CD4-positive, alpha-beta T cell treated with Interleukin-10 for 1 hour (primary cell): Measurements from ENCODE around the gene IST1.

Experiments
- DNase-seq: peaks from one replicate; pipeline ENCODE4 v3.0.0-alpha.2; 2020

Gene IST1

DNA sequence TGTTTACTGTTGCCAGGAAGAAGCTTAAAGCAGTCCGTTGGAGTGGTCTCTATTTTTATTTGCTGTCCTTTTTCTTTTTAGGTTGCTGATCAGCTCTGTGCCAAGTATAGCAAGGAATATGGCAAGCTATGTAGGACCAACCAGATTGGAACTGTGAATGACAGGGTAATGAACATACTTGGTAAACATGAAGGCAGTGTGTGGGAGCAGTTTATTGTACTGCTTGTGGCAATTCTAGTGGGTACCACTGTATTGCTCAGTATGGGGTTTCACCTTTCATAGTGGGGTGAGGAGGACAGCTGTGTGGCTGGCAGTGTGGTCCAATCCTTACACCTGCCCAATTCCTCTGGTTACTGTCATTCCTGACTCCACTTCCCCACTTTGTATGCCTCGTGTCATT is 25.3 kb downstream of the IST1 start:
- DNase-seq: no peak

DNA sequence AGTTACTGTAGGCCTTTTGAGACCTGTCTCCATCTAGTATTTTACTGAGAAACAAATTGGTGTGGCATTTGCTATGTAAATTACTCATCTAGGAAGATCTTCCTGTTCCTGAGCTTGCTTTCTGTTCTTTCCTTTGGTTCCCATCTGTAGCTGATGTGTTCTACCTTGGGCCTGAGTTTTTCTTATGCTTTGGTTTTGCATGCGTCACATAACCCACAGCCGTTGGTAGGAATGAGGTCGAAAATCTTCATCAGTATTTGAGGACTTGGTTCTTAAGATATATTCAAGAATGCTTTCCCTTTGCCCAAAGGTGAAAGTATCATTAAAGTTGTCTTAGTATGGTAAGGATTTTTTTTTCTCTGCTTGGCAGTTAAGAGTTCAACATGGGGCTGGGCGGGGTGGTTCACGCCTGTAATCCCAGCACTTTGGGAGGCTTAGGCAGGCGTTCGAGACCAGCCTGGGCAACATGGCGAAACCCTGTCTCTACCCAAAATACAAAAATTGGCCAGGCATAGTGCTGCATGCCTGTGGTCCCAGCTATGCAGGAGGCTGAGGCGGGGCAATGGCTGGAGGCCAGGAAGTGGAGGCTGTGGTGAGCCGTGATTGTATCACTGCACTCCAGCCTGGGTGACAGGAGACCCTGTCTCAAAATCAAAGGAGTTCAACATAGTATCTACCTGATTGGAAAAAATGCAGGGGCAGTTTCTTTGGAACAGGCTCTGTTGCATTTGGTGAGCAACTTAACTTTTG is 28.8 kb downstream of the IST1 start:
- DNase-seq: no peak

DNA sequence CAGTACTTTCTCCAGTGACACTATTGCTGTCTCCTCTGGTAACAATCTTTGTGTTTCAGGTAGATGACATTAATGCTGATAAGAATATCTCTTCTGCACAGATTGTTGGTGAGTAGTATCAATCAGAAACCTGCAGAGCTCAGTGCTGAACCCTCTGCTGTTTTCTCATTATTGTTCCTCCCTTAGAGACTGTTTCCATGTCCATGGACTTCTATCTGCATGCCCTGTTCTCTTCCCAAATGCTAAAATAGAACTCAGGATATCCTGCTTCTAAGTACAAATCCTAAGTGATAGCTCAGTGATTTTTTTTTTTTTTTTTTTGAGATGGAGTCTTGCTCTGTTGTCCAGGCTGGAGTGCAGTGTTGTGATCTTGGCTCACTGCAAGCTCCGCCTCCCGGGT is 29.4 kb downstream of the IST1 start:
- no peak for DNase-seq

DNA sequence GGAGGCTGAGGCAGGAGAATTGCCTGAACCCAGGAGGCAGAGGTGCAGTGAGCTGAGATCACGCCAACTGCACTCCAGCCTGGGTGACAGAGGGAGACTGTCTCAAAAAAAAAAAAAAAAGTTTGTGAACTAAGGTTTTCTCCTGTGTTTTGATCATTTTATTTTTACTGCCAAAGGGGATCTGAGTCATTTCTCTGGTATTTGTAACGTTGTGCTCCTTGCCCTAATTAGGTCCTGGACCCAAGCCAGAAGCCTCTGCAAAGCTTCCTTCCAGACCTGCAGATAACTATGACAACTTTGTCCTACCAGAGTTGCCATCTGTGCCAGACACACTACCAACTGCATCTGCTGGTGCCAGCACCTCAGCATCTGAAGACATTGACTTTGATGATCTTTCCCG is 32.1 kb downstream of the IST1 start:
- no peak for DNase-seq

DNA sequence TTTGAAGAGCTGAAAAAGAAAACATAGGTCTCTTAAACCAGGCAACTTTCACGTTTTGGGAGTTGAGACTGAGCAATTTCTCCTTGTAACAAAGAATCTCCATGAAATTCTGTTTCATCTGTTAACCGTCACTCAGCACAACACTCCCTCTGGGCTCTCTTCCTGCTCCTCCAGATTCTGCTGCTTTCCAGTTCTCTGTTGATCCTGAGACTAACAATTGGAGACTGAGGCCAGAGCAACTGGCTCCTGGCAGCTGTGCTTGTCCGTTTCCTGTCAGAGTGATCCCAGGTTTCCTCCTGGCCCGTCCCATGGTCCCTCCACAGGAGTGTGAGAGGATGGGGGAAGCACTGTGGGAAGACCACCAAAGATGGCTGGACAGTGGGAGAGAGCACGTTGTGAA is 32.5 kb downstream of the IST1 start:
- DNase-seq: no peak

DNA sequence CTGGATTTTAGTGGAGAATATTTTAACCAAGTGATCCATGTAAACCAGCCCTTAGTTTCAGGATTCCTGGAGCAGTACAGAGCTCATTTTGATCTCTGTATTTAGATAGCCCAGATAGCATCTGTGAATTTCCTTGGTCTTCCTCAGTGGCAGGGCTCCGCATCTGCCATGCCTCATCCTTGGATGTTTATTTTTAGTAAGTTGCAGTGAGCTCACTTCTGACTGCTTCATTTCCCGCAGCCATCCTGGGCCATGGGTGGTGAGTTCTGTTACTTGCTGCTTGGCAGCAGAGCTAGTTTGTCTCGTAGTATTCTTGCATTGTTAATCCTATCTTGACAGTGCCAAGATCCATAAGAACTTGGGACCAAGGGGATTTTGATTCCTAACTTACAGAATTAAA is 33.7 kb downstream of the IST1 start:
- no peak for DNase-seq

DNA sequence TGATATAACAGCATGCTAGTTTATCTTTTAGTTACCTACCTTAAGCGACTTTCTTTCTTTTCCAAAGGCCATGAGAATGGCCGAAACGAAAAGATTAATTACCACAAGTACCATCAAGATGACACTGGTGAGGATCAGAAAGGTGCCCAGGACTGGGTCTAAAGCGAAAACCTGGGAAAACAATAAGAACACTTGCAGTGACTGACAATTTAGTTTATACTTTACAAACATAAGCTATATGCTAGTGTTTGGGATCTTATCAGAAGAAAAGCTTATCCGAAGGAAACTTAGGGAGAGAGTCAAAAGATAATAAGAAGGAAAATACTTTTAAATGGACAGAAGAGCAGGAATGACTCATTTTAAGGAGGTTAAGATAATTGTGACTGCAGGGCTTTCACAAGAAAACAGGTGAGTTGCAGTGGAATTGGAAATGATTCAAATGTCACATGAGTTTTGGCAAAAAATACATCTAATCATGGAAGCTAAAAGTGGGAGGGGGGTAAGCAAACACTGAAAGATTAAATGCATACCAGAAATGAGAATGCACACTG is 34.8 kb downstream of the IST1 start:
- no peak for DNase-seq

DNA sequence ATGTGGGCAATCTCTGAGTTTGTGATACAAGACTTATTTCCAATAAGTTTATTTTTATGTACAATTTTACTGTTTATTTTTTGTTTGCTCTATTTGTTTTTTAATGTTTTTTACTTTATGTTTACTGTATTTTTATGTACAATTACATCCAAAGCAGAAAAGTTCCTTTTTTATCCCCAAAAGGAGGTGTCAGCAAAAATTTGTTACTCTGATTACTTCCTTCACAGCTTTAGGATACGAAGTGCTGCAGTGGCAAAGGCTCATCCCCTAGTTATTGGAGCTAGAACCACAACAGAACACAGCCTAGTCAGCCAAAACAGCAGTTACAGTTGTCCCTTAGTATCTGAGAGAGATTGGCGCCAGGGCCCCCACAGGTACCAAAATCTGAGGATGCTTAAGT is 35.7 kb downstream of the IST1 start:
- DNase-seq: no peak

DNA sequence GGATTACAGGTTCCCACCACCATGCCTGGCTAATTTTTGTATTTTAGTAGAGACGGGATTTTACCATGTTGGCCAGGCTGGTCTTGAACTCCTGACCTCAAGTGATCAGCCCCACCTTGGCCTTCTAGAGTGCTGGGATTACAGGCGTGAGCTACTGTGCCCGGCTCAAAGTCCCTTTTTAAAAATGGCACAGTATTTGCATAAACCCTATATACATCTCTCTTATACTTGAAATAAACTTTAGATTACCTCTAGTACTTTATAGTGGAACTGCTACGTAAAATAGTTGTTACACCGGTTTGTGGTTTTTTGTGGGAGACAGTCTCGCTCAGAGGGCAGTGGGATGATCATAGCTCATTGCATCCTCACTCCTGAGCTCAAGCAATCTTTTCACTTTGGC is 36.3 kb downstream of the IST1 start:
- no peak for DNase-seq

DNA sequence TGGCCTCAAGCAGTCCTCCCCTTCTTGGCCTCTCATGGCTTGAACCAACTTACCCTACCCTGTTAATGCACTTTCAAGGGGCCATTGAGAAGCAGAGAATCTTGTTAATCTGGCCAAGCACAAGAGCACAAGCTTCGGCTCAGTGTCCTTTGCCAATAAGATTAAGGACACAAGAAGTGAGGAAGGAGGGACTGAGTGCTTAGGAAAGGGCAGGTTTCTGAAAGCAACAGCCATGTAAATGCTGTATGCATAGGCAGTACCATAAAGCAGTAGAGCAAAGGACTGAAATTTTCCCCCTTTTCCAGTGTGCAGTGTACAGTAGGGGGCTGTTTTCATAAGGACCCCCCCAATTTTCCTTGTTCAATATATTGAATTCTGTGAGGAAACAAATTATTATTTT is 37.7 kb downstream of the IST1 start:
- no peak for DNase-seq

DNA sequence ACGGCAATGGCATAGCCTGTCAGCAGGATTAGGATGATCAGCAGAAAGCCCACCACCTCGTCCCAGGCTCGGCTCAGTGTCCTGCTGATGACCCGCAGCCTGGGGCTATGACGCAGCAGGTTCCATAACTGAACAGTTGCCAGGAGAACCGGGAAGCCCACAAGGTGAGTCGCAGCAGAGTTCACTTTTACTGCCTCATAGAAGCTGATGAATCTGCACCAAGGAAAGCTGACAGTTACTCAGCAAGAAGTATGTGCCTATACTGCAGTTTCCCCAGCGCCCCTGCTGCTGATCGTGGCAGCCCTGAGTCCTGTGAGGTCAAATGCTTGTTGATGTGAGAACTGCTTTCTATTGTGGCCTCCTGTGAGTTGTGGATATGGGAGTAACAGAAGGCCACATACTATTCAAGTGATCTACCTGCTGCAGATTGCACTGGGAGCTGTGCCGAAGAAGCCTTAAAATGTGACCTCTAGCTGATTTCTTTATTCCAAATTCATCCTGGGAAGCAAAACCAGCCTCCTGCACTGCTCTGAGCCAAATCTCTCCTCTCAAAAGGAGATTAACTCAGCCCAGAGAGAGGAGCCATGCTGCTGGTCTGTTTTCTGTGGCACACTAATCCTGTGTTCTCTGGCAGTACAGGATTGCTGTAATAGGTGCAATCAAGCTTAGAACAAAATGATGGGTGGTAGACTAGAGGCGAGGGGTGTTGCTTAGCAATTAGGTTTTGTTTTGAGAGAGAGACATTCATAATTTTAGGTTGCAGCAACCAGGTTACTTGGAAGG is 38.8 kb downstream of the IST1 start:
- no peak for DNase-seq

DNA sequence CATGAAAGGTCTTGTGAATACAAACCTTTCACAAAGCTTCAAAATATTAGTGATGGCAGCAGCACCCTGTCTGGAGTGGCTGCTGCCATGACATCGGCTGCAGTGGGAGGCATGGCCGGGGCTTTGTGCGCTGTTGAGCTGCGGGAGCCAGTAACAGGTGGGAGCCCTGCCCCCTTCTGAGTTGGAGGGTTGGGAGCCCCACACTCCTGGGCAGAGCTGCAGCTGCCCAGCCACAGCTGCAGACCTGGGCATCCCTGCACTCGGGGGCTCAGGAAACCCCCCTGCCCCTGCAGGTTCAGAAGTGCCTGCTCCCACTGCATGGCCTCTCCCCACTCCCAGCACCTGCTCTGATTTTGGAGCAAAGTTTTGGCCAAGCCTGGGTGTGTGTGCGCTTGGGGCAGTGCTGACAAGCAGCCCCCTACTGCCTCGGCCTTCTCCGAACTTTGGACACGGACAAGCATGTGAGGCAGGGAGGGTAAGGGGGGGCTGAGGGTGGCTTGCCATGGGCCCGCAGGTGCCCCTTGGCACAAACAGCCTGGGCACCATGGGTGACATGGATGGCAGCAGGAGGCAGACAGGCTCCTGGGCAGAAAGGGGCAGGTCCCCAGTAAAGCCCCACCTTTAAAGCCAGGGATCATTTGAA is 42.7 kb downstream of the IST1 start:
- no peak for DNase-seq

DNA sequence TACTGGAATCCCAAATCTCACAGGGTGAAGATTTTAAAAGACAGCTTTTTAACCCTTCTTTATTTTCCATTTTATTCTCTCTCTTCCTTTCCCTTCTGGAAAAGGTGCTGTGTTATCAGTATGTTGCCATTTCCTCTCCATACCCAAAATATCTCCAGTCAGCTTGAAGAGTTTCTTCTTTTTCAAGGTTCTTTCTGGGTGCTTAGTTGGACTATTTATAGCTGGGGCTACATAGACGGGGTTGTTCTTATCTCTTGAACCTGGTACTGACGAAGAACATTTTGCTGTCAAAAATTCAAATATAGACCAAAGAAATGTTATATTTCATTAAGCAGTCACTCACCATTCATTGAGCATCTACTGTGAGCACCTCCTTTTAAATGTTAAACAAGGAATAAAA is 48.6 kb downstream of the IST1 start:
- DNase-seq: no peak

DNA sequence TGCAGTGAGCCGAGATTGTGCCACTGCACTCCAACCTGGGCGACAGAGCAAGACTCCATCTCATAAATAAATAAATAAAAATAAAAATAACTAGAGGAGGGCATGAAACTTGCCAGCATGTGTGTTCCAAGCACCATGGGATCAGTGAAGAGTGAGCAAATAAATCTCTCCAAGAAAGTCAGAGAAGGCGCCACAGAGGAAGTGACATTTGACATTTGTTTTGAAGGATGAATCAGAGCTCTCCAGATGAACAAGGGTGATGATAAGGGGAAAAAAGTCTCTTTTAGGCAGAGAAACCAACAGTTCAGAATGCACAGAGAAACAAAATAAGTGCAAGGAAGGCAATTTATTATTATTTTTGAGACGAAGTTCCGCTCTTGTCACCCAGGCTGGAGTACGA is 50.3 kb downstream of the IST1 start:
- no peak for DNase-seq

DNA sequence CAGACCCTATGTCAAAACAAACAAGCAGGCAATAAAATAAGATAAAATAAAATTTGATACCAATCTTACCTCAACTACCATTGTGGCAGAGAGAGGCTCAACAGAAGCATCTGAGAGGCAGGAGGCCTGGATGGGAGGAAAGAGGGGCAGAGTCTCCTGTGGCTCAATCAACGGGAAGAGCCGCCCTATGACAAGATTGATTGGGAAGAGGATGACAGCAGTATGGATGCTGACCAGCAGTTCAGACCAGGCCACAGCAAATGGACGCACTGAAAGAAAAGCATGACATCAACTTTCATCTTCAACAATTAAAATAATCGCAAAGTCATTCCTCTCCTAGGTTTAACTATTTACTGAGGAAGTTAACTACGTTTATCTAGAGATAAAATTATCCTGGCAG is 57.5 kb downstream of the IST1 start:
- DNase-seq: no peak

DNA sequence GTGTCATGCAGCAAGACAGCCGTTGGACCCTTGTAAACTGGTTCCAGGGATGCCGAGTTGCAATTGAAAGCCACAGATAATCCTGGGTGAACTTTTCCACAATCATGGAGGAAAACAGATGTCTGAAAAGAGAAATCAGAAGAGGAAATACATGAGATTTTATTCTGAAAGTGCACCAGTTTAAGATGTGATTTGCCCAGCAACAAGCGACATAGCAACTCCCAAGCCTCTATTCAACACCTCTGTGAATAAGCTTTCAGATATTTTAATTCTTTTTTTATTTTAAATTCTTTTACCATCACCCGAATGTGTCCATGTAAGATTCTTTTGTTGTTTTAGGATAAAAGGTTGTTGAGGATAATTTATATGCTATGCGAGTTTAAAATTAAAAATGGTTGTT is 58.8 kb downstream of the IST1 start:
- no peak for DNase-seq

DNA sequence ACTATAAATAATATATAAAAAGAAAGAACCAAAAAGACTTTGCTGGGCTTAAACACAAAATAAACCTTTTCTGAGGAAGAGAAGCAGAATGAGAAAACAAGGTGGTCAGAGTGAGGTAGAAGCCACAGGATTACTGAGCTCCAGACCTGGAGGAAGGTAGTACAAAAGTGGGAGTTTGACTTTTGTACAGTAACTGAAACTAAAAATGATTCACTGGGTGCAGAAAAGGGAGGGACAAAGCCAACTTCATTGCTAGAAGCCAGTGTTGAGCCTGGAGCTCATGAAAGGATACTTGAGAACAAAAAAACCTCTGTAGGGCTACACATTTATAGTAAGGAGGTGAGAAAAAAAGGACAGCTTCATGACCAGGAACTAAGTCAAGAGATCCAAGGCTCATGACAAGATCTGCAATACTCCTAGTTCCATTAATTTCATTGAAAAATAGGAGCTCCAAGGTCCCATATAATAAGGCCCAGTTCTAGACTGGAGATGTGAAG is 59.4 kb downstream of the IST1 start:
- no peak for DNase-seq

DNA sequence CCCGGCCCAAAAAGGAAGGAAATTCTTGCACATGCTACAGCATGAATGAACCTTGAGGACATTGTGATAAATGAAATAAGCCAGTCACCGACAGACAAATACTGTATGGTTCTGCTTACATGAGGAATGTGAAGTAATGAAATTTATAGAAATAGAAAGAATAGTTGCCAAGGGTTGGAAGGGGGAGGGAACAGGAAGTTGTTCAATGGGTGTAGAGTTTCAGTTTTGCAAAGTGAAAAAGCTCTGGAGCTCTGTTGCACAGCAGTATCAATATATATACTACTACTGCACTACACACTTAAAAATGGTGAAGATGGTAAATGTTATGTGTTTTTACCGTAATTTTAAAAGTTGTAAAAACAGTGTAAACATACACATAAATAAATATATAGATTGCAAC is 61.2 kb downstream of the IST1 start:
- DNase-seq: no peak

DNA sequence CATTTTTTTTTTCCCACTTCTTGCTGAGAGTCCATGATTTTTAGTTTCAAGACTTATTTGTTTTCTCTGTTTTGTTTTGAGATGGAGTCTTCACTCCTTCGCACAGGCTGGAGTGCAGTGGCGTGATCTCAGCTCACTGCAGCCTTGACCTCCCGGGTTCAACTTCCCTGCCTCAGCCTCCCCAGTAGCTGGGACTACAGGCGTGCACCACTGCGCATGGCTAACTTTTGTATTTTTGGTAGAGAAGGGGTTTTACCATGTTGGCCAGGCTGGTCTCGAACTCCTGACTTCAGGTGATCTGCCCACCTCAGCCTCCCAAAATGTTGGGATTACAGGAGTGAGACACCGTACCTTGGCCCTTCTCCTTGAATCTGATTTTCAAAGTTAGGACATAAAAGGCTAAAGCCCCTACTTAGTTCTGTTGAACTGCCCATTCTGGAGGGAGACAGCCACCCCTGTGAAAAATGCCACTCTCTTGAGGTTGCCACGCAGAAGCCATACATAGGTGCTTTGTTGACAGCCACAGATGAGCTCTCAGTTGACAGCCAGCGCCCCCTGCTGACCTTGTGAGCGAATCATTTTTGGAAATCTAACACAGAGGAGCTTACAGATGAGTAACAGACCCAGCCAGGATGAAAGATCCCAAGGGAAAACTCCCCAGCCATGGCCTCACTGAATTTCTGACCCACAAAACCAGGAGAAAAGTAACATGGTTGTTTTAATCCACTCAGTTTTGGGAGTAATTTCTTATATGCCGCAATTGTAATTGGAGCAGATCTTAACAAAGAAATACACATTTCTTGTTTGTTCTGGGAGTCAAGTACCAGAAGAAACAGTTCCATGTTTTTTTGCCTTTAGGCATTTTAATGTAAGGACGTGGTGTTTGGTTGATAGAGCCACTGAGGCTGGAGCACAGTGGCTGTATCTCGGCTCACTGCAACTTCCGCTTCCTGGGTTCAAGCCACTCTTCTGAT is 66.0 kb downstream of the IST1 start:
- DNase-seq: peak; percentile 82

DNA sequence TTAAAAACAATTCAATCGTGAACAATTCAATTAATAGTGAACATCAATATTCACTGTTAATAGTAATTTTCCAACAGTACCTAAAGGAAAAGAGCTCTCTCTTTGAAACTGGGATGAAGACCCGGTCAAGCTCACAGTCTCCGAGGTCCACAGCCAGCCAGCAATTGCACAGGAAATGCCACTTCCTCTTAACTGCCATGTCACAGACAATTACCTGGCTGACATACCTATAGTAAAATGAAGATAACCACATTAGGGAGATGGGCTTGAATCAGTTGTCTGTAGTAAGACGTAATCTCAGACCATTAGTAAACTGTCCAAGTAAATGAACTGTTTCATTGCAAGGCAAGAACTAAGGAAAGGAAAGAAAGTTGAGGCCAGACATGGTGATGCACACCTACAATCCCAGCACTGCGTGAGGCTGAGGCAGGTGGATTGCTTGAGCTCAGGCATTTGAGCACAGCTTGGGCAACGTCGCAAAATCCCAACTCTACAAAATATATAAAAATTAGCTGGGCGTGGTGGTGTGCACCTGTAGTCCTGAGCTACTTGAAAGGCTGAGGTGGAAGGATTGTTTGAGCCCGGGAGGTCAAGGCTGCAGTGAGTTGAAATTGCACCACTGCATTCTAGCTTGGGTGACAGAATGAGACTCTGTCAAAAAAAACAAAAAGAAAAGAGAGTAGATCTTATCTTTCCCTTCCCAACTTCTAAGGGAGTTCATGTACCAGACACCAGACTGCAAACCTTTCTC is 68.0 kb downstream of the IST1 start:
- no peak for DNase-seq

DNA sequence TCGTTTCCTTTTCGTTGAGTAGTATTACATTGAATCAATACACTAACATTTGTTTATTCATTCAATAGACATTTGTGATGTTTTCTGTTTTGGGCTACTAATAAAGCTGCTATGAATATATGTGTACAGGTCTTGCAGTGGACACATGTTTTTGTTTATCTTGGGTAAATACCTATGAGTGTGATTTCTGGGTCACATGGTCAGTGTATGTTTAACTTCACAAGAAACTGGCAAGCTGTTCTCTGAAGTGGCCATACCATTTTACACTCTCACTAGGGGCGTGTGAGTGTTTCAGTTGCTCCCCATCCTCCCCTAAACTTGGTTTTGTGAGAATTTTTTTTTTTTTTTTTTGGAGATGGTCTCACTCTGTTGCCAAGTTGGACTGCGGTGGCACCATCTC is 69.9 kb downstream of the IST1 start:
- DNase-seq: no peak

DNA sequence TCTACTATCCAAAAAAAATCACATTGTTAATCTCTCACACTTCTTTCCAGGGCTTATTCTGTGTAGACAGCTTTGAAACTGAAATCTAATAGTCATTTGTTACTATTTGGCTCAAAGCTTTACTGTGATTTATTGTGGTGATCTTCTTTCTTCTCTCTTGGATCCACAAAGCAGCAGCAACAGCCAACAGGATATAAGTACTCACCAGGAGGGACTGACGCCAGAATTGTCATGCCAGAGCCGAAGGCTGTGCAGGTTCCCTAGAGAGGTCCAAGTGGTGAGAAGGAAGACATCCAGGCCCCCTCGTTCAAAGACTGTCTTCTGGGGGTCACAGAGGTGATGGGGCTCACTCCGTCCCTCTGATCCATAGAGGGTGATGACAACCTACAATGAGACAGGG is 71.6 kb downstream of the IST1 start:
- DNase-seq: no peak
